Neural progenitor cell (in vitro differentiated cells): ENCODE measurements around the gene SHC2. TPM values are rescaled to one million over a fixed set of nuclear protein-coding genes. Genes with fewer than 3 reads are reported as not detected.

Source experiments
- DNase-seq: peaks from one replicate; pipeline ENCODE4 v3.0.0-alpha.2; 2016; ENCODE audit warnings: low spot score
- H2AFZ ChIP-seq: fragments of 200-600 bp; sonication (generic); replicated peaks from 2 replicates; pipeline ENCODE4 v1.6.1; 2016; ENCODE audit warnings: antibody characterized with exemption
- H3F3A ChIP-seq: fragments of 200-600 bp; sonication (generic); 2 replicates; pipeline ENCODE4 v1.6.1; 2016; ENCODE audit warnings: antibody characterized with exemption, low read depth
- H3K27ac ChIP-seq: fragments of 200-600 bp; sonication (generic); 2 replicates; pipeline ENCODE4 v1.5.1; 2016; ENCODE audit warnings: mild to moderate bottlenecking
- H3K27me3 ChIP-seq: fragments of 200-600 bp; sonication (generic); 2 replicates; pipeline ENCODE4 v1.6.1; 2016; ENCODE audit warnings: mild to moderate bottlenecking, moderate library complexity
- H3K36me3 ChIP-seq: fragments of 200-600 bp; sonication (generic); 2 replicates; pipeline ENCODE4 v1.5.1; 2016
- H3K4me1 ChIP-seq: fragments of 200-600 bp; sonication (generic); 2 replicates; pipeline ENCODE4 v1.6.1; 2016; ENCODE audit warnings: mixed run types
- H3K4me2 ChIP-seq: fragments of 200-600 bp; sonication (generic); 2 replicates; pipeline ENCODE4 v1.6.1; 2016
- H3K4me3 ChIP-seq: fragments of 200-600 bp; sonication (generic); 2 replicates; pipeline ENCODE4 v1.5.1; 2016
- H3K79me2 ChIP-seq: fragments of 200-600 bp; sonication (generic); 2 replicates; pipeline ENCODE4 v1.6.1; 2016; ENCODE audit warnings: low read depth
- H3K9ac ChIP-seq: fragments of 200-600 bp; sonication (generic); 2 replicates; pipeline ENCODE4 v1.6.1; 2016
- H3K9me3 ChIP-seq: fragments of 200-600 bp; sonication (generic); 2 replicates; pipeline ENCODE4 v1.5.1; 2016; ENCODE audit warnings: low read depth
- H4K20me1 ChIP-seq: fragments of 200-600 bp; sonication (generic); 2 replicates; pipeline ENCODE4 v1.6.1; 2016; ENCODE audit warnings: low read depth
- H3K27ac Mint-ChIP-seq: 3 replicates; pipeline ENCODE4 v1.8.0; 2021; ENCODE audit warnings: mixed read lengths
- H3K27me3 Mint-ChIP-seq: 2 replicates; pipeline ENCODE4 v1.8.0; 2022; ENCODE audit warnings: low read depth, mild to moderate bottlenecking, inconsistent platforms, moderate library complexity, mixed read lengths; ENCODE audit not compliant: insufficient read depth
- H3K36me3 Mint-ChIP-seq: 3 replicates; pipeline ENCODE4 v1.8.0; 2021; ENCODE audit warnings: mixed read lengths
- H3K4me1 Mint-ChIP-seq: 3 replicates; pipeline ENCODE4 v1.8.0; 2021; ENCODE audit warnings: mixed read lengths
- H3K4me3 Mint-ChIP-seq: 3 replicates; pipeline ENCODE4 v1.8.0; 2021; ENCODE audit warnings: mild to moderate bottlenecking, moderate library complexity, mixed read lengths
- H3K9me3 Mint-ChIP-seq: 3 replicates; pipeline ENCODE4 v1.8.0; 2020; ENCODE audit warnings: mixed read lengths
- EZH2 ChIP-seq: fragments of 200-600 bp; sonication (generic); IDR thresholded peaks from 2 replicates; pipeline ENCODE4 v1.6.1; 2017; ENCODE audit warnings: antibody characterized with exemption, mild to moderate bottlenecking, moderate library complexity
- EZH2phosphoT487 ChIP-seq: fragments of 200-600 bp; sonication (generic); IDR thresholded peaks from 2 replicates; pipeline ENCODE4 v1.6.1; 2017; ENCODE audit warnings: antibody characterized with exemption
- total RNA-seq: library from RNA; depleted of rRNA; stranded (reverse); fragments of >200 nt; gene quantifications from 2 replicates; pipeline ENCODE4 v1.2.3, GENCODE V29; 2015; ENCODE audit warnings: low replicate concordance
- TF ChIP-seq, protein P1 (sequence below): fragments of 200-600 bp; sonication (generic); IDR thresholded peaks from 2 replicates; pipeline ENCODE4 v1.5.1; 2017; ENCODE audit warnings: antibody characterized with exemption, mild to moderate bottlenecking

SHC2 gene
- total RNA-seq, 1 donor from 2014 or later = 3.2 TPM

DNA sequence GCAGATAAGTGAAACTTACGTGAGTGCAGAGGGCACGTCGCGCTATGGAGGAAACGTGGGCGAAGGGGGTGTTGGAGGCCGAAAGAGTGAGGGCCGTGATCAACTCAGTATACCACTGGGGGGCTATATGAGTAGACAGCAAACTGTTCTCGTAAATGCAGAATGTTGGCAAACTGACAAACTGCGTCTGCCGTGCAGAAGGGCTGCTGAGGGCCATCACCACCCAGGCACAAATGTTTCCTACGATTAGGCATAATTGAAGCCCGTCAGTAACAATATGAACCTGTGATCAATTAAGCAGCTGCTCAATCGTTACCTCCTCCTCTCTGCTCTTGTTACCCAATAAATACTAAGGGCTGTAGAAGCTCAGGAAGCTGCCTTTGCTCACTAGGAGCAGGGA lies 18.1 kb upstream of the SHC2 start:
- Mint-ChIP-seq H3K27ac (no peak overlapping the region), H3K4me1 (peaks cover 18% of the 10 kb centered on the region), H3K9me3 (peaks cover 22% of the 10 kb centered on the region), H3K4me3 (no peak overlapping the region), H3K36me3 (peaks cover 4% of the 10 kb centered on the region), H3K27me3 (peaks cover 31% of the 10 kb centered on the region)
- H3K27me3 ChIP-seq = no peaks in the 10 kb centered on the region
- H3K27ac ChIP-seq = no peak overlapping the region
- no peak for DNase-seq
- no peak overlapping the region for H3K9ac ChIP-seq
- H3K36me3 ChIP-seq = no peaks in the 10 kb centered on the region
- no peaks in the 10 kb centered on the region for H3K79me2 ChIP-seq
- no peak overlapping the region for H3K4me2 ChIP-seq
- H3K9me3 ChIP-seq = no peaks in the 10 kb centered on the region
- TF ChIP-seq EZH2phosphoT487 (no peak), EZH2 (no peak)
- TF ChIP-seq, protein P1, sequence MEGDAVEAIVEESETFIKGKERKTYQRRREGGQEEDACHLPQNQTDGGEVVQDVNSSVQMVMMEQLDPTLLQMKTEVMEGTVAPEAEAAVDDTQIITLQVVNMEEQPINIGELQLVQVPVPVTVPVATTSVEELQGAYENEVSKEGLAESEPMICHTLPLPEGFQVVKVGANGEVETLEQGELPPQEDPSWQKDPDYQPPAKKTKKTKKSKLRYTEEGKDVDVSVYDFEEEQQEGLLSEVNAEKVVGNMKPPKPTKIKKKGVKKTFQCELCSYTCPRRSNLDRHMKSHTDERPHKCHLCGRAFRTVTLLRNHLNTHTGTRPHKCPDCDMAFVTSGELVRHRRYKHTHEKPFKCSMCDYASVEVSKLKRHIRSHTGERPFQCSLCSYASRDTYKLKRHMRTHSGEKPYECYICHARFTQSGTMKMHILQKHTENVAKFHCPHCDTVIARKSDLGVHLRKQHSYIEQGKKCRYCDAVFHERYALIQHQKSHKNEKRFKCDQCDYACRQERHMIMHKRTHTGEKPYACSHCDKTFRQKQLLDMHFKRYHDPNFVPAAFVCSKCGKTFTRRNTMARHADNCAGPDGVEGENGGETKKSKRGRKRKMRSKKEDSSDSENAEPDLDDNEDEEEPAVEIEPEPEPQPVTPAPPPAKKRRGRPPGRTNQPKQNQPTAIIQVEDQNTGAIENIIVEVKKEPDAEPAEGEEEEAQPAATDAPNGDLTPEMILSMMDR = no peak
- H3F3A ChIP-seq = peaks cover 12% of the 10 kb centered on the region
- H3K4me1 ChIP-seq = no peaks in the 10 kb centered on the region
- H2AFZ ChIP-seq = no peak overlapping the region
- H3K4me3 ChIP-seq = no peak overlapping the region
- no peaks in the 10 kb centered on the region for H4K20me1 ChIP-seq

GRCh38 chr19:478236-478903 lies 17.5 kb upstream of the SHC2 start:
- H3K4me2 ChIP-seq = no peak overlapping the region
- H3K9me3 ChIP-seq = no peaks in the 10 kb centered on the region
- peak overlapping the region; percentile 27 for H3K4me3 Mint-ChIP-seq
- H3K27ac ChIP-seq = no peak overlapping the region
- peaks cover 4% of the 10 kb centered on the region for H3K36me3 Mint-ChIP-seq
- H3K9ac ChIP-seq = no peak overlapping the region
- peaks cover 16% of the 10 kb centered on the region for H3K4me1 Mint-ChIP-seq
- peaks cover 12% of the 10 kb centered on the region for H3F3A ChIP-seq
- no peak overlapping the region for H3K4me3 ChIP-seq
- no peaks in the 10 kb centered on the region for H3K36me3 ChIP-seq
- peaks cover 31% of the 10 kb centered on the region for H3K27me3 Mint-ChIP-seq
- no peak for TF ChIP-seq EZH2
- TF ChIP-seq, protein P1 = no peak
- TF ChIP-seq EZH2phosphoT487 = no peak
- H3K4me1 ChIP-seq = no peaks in the 10 kb centered on the region
- no peak overlapping the region for H3K27ac Mint-ChIP-seq
- DNase-seq = no peak
- H3K9me3 Mint-ChIP-seq = peaks cover 22% of the 10 kb centered on the region
- no peaks in the 10 kb centered on the region for H3K79me2 ChIP-seq
- no peaks in the 10 kb centered on the region for H3K27me3 ChIP-seq
- H4K20me1 ChIP-seq = no peaks in the 10 kb centered on the region
- no peak overlapping the region for H2AFZ ChIP-seq

DNA sequence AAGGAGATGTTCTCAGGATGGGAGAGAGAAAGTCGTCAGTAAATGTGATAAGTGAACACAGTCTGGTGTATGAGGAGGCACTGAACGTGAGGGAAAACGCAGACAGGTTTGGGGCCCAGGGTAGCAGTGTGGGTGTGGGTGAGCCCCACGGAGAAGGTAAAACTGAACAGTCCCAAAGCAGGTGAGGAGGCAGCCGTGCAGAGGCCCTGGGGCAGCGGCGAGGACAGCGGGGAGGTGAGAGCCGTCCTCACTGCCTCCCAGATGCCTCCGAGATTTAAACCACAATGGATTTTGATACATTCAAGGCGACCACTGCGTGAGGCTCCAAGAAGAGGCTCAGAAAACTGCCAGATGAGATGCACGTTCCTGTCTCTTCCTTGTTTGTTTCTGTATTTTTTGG lies 14.5 kb upstream of the SHC2 start:
- no peaks in the 10 kb centered on the region for H4K20me1 ChIP-seq
- H3K9ac ChIP-seq = no peak overlapping the region
- TF ChIP-seq, protein P1 = no peak
- TF ChIP-seq EZH2phosphoT487 (no peak), EZH2 (no peak)
- no peak overlapping the region for H3K4me2 ChIP-seq
- no peaks in the 10 kb centered on the region for H3K79me2 ChIP-seq
- no peak overlapping the region for H3K27ac Mint-ChIP-seq
- no peak overlapping the region for H3K4me3 Mint-ChIP-seq
- H3K27ac ChIP-seq = no peak overlapping the region
- no peaks in the 10 kb centered on the region for H3K36me3 Mint-ChIP-seq
- peaks cover 5% of the 10 kb centered on the region for H3K9me3 Mint-ChIP-seq
- no peak for DNase-seq
- peaks cover 9% of the 10 kb centered on the region for H3K27me3 Mint-ChIP-seq
- H3F3A ChIP-seq = peaks cover 8% of the 10 kb centered on the region
- H3K4me1 Mint-ChIP-seq = peaks cover 15% of the 10 kb centered on the region
- no peak overlapping the region for H2AFZ ChIP-seq
- H3K9me3 ChIP-seq = no peaks in the 10 kb centered on the region
- H3K27me3 ChIP-seq = no peaks in the 10 kb centered on the region
- H3K4me3 ChIP-seq = no peak overlapping the region
- H3K4me1 ChIP-seq = peaks cover 5% of the 10 kb centered on the region
- no peaks in the 10 kb centered on the region for H3K36me3 ChIP-seq
